Left lung (tissue), 10 donors: ENCODE results near the gene IL1RN. TPM values are rescaled to one million over a fixed set of nuclear protein-coding genes. Genes with fewer than 3 reads are reported as not detected.
A peak's percentile ranks its signal among the peaks of the same experiment; 100 is the strongest.

ENCODE experiments used
- ATAC-seq: fragments of 200-7000 bp; cut with Tn5 transposase; one replicate; pipeline ENCODE4 v1.9.1; 2020; ENCODE audit warnings: moderate library complexity
- DNase-seq, 4 donors: peaks; one replicate each; pipeline ENCODE4 v3.0.0-alpha.2; 2013 to 2020
- H3K27ac ChIP-seq, 2 donors: fragments of 200-600 bp; sonication (generic) in 1 of 2; one replicate each; pipeline versions ENCODE4 v1.5.0 to v1.8.0; 2020 to 2021
- H3K27me3 ChIP-seq, 2 donors: fragments of 200-600 bp; sonication (generic) in 1 of 2; one replicate each; pipeline versions ENCODE4 v1.5.0 to v1.8.0; 2020 to 2021
- H3K36me3 ChIP-seq, 2 donors: fragments of 200-600 bp; sonication (generic) in 1 of 2; one replicate each; pipeline versions ENCODE4 v1.5.0 to v1.8.0; 2020 to 2021
- H3K4me1 ChIP-seq, 2 donors: fragments of 200-600 bp; one replicate each; pipeline ENCODE4 v1.8.0; 2021
- H3K4me3 ChIP-seq, 2 donors: fragments of 200-600 bp; sonication (generic) in 1 of 2; one replicate each; pipeline versions ENCODE4 v1.5.0 to v1.8.0; 2020 to 2021; ENCODE audit warnings: mild to moderate bottlenecking in 1 of 2
- H3K9me3 ChIP-seq, 2 donors: fragments of 200-600 bp; sonication (generic) in 1 of 2; one replicate each; pipeline versions ENCODE4 v1.5.0 to v1.8.0; 2020 to 2021
- intact Hi-C, 2 donors: fragments of 100-400 bp; cut with DNase I; formaldehyde crosslinking; loops; one replicate each; pipeline versions ENCODE4 v1.11.2 to v1.14.2; 2022
- polyA plus RNA-seq, 6 donors: library from polyadenylated mRNA; unstranded; fragments of 120-200 nt; gene quantifications; one replicate each; pipeline ENCODE4 v1.2.1, GENCODE V29; 2013; ENCODE audit not compliant: insufficient read length in 6 of 6
- total RNA-seq, 2 donors: library from RNA; stranded (reverse); fragmentation: NEBNext Ultra II Directional; extraction: Animal tissue kit (Norgen Biotek cat#: 25700); gene quantifications; one replicate each; pipeline ENCODE4 v1.2.1, GENCODE V29; 2021
- TF ChIP-seq, protein P1 (sequence below), 2 donors: fragments of 200-600 bp; sonication (generic) in 1 of 2; IDR thresholded peaks; one replicate each; pipeline versions ENCODE4 v1.5.0 to v1.8.0; 2021; ENCODE audit warnings: antibody characterized with exemption in 2 of 2
- donor health status: DM: no; HTN: yes; CAD: no.
- donor health status: DM: no; HTN: no; CAD: no.

Gene IL1RN
- total and polyA plus RNA-seq, 8 donors: 0.52 to 67.1 (median 1.4) TPM

DNA sequence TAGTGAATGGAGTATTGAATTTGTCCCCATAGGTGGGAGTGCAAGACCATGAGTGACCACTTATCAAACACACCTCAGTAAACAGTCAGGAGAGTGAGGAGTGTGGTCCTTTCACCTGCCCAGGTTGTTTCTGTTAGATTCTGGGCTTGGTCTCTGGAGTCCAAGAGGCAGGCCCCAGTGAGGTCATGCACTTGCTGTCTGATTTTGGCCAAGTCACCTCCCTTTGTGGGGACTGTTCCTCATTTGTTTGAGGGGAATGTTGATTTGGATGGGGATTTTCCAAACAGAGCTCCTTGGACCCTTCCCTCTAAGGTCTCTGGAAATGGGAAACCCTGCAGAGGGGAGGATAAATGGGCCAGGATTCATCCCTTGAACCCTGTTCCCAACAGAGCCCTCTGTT is 7.3 kb downstream of the IL1RN start:
- ATAC-seq (no peak), DNase-seq (no peak)
- Histone ChIP-seq H3K36me3 (peaks cover 0 to 44% of the 10 kb centered on the region in 2 donors), H3K27ac (peak overlapping the region in 1 of 2 donors; percentile 10), H3K4me3 (no peak overlapping the region), H3K9me3 (no peaks in the 10 kb centered on the region), H3K4me1 (peaks cover 0 to 15% of the 10 kb centered on the region in 2 donors), H3K27me3 (no peaks in the 10 kb centered on the region)
- intact Hi-C loops: loop anchor here in 1 of 2 donors (5.0 to 10.0 kb wide), 2 partner anchors 63 to 240 kb away; no protein-coding TSS in a partner anchor
- TF ChIP-seq, protein P1, sequence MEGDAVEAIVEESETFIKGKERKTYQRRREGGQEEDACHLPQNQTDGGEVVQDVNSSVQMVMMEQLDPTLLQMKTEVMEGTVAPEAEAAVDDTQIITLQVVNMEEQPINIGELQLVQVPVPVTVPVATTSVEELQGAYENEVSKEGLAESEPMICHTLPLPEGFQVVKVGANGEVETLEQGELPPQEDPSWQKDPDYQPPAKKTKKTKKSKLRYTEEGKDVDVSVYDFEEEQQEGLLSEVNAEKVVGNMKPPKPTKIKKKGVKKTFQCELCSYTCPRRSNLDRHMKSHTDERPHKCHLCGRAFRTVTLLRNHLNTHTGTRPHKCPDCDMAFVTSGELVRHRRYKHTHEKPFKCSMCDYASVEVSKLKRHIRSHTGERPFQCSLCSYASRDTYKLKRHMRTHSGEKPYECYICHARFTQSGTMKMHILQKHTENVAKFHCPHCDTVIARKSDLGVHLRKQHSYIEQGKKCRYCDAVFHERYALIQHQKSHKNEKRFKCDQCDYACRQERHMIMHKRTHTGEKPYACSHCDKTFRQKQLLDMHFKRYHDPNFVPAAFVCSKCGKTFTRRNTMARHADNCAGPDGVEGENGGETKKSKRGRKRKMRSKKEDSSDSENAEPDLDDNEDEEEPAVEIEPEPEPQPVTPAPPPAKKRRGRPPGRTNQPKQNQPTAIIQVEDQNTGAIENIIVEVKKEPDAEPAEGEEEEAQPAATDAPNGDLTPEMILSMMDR (IDR thresholded peaks at IDR 0.05): no peak

DNA sequence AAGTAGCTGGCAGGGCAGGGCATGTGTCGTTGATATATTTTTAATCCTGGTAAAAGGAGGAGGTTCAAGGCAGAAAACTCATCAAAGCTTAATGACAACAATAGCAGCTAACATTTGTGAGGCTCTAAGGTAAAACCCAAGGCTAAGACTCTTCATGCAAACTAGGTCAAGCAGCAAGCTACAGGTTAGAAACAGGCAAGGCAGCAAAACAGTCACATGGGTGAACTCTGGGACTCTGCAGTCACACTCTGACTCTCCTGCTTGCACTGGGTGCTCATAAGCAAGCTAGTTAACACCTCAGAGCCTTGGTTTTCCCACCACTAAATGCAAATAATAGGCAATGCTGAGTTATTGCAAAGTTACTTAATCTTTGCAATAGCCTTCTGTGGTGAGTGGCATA is 7.9 kb downstream of the IL1RN start:
- H3K27me3 ChIP-seq: no peaks in the 10 kb centered on the region
- peaks cover 0 to 39% of the 10 kb centered on the region in 2 donors for H3K36me3 ChIP-seq
- H3K4me1 ChIP-seq: peaks cover 0 to 13% of the 10 kb centered on the region in 2 donors
- H3K4me3 ChIP-seq: no peak overlapping the region
- no peaks in the 10 kb centered on the region for H3K9me3 ChIP-seq
- ATAC-seq: no peak
- H3K27ac ChIP-seq: no peak overlapping the region
- TF ChIP-seq, protein P1 (IDR thresholded peaks at IDR 0.05): no peak
- DNase-seq: no peak
- intact Hi-C loops: loop anchor here in 1 of 2 donors (5.0 to 10.0 kb wide), 2 partner anchors 62 to 239 kb away; no protein-coding TSS in a partner anchor

DNA sequence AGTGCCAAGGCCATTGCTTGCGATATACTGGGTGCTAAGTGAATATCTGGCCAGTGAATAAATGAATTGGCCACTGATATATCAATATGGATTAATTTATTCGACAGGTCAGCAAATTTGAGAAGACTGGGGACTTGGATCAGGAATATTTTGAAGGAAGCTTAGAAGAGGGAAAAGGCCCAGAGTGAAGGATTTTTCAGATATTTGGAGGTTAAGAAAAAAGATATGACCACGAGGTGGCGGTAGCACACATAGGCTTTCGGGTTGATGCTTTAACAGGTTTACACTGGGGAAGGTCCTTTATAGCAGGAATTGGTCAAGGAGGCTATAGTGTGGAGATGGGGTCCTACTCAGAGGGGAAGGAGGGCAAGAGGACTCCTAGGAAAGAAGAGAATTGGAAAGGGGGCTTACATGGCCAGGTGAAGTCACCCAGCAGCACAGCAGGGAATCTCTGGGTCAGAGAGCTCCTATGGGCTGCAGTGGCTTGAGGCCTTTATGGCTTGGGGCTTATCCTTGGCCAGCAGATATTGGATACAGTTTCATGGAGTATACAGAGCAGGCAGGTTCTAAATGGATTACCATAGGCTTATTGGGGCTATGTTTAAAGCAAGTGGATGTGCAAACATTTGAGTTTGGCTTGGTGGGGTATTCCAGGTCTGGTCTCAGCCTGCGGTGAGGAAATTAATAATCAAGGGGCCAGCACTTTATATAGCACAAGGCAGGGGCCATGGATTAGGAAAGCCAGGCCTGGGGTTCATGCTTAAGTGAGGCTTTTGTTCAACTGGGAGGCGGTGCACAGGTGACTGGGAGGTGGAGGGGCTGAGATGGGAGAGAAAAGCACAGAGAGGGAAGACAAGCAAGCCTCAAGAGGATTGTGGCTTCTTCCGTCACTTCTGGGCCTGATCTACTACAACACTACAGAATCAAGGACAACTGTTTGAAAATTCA is 9.7 kb downstream of the IL1RN start:
- intact Hi-C loops: loop anchor here in 1 of 2 donors (5.0 to 10.0 kb wide), 2 partner anchors 60 to 238 kb away; no protein-coding TSS in a partner anchor
- Histone ChIP-seq H3K9me3 (no peaks in the 10 kb centered on the region), H3K4me3 (no peak overlapping the region), H3K27me3 (no peaks in the 10 kb centered on the region), H3K4me1 (peaks cover 0 to 6% of the 10 kb centered on the region in 2 donors), H3K36me3 (peaks cover 0 to 25% of the 10 kb centered on the region in 2 donors), H3K27ac (no peak overlapping the region)
- ATAC-seq (peak; percentile 71), DNase-seq (peak in 2 of 4 donors; percentile 24 to 53)
- TF ChIP-seq, protein P1 (IDR thresholded peaks at IDR 0.05): peak; percentile 54 to 55

DNA sequence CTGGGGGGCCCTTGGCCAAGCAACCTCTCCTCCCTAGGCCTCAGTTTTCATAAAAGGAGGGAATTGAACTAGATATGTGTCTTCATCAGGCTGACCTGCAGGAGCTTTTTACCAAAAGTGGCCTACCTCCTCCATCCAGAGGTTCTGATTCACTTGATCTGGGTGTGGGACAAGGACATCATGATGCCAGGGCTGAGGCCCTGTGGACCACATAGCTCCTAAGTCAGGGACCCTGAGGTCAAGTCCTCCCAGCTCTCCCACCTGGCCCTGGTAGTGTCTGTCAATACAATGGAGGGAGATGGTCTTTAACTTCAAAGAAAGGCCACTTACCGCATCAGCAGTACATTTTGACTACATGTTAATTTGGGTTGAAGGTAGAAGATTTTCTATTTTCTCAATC is 10.4 kb downstream of the IL1RN start:
- DNase-seq: no peak
- intact Hi-C loops: loop anchor here in 1 of 2 donors (5.0 to 10.0 kb wide), 2 partner anchors 59 to 237 kb away; no protein-coding TSS in a partner anchor
- Histone ChIP-seq H3K4me1 (peaks cover 0 to 6% of the 10 kb centered on the region in 2 donors), H3K27me3 (no peaks in the 10 kb centered on the region), H3K27ac (no peak overlapping the region), H3K4me3 (no peak overlapping the region), H3K36me3 (peaks cover 0 to 17% of the 10 kb centered on the region in 2 donors), H3K9me3 (no peaks in the 10 kb centered on the region)
- no peak for ATAC-seq
- TF ChIP-seq, protein P1 (IDR thresholded peaks at IDR 0.05): no peak
